ENCODE results near the gene ZDHHC20. TPM values are rescaled to one million over a fixed set of nuclear protein-coding genes. Genes with fewer than 3 reads are reported as not detected.
A peak's percentile ranks its signal among the peaks of the same experiment; 100 is the strongest.

The ZDHHC20 gene
- total RNA-seq, 2 donors from 2014 or later: 85.2 to 94.1 TPM

DNA sequence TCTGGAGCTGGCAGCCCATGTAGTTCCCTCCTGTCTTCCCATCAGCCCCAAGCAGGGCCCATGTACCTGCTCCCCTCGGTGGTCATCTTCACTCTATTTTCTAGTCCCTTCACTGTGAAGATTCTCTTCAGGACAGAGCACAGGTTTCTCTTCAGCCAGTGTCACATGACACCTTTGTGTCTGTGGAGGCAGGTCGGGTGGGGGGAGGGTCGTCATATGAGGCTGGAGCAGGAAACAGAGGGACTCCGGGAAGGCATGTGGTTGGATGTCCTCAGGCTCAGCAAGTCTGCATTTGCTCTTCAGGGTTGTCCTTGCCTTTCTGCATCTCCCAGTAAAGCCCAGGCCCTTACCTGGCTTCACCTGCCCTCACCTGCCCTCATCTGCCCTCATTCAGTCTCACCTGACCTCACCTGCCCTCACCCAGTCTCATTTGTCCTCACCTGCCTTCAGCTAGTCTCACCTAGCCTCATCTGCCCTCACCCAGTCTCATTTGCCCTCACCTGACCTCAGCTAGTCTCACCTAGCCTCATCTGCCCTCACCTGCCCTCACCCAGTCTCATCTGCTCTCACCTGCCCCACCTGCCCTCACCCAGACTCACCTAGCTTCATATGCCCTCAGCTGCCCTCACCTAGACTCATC, 120.3 kb downstream of the ZDHHC20 start:
- H3K27ac ChIP-seq (ENCODE audit: low read depth, low read length): no peak overlapping the region
- Mint-ChIP-seq H3K36me3 (ENCODE audit: low read depth) (no peaks in the 10 kb centered on the region), H3K27ac (peak overlapping the region; percentile 8), H3K27me3 (ENCODE audit: insufficient read depth) (peaks cover 9% of the 10 kb centered on the region), H3K4me3 (no peak overlapping the region), H3K9me3 (no peaks in the 10 kb centered on the region), H3K4me1 (peaks cover 13% of the 10 kb centered on the region)
- H3K4me1 ChIP-seq (ENCODE audit: control insufficient read depth, insufficient read depth, low read length): no peaks in the 10 kb centered on the region
- no peaks in the 10 kb centered on the region for H3K9me3 ChIP-seq (ENCODE audit: control insufficient read depth, low read length)
- 35 to 46% methylated on average over 2 to 4 of the region's 4 CpGs for WGBS, 2 experiments (ENCODE audit: insufficient coverage in 1 of 2, insufficient read length in 1 of 2)
- no peak overlapping the region for H3K4me3 ChIP-seq (ENCODE audit: low read length)
- peak; percentile 76 for DNase-seq
- H3K27me3 ChIP-seq (ENCODE audit: control insufficient read depth, insufficient read depth, low read length, poor library complexity, severe bottlenecking): no peaks in the 10 kb centered on the region
- H3K36me3 ChIP-seq (ENCODE audit: control insufficient read depth, insufficient read depth, low read length): no peaks in the 10 kb centered on the region
- H3K9ac ChIP-seq (ENCODE audit: extremely low read depth, low read length, poor library complexity, severe bottlenecking): no peak overlapping the region
- TF ChIP-seq, protein P1, sequence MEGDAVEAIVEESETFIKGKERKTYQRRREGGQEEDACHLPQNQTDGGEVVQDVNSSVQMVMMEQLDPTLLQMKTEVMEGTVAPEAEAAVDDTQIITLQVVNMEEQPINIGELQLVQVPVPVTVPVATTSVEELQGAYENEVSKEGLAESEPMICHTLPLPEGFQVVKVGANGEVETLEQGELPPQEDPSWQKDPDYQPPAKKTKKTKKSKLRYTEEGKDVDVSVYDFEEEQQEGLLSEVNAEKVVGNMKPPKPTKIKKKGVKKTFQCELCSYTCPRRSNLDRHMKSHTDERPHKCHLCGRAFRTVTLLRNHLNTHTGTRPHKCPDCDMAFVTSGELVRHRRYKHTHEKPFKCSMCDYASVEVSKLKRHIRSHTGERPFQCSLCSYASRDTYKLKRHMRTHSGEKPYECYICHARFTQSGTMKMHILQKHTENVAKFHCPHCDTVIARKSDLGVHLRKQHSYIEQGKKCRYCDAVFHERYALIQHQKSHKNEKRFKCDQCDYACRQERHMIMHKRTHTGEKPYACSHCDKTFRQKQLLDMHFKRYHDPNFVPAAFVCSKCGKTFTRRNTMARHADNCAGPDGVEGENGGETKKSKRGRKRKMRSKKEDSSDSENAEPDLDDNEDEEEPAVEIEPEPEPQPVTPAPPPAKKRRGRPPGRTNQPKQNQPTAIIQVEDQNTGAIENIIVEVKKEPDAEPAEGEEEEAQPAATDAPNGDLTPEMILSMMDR (conservative IDR thresholded peaks at IDR 0.05): no peak

DNA sequence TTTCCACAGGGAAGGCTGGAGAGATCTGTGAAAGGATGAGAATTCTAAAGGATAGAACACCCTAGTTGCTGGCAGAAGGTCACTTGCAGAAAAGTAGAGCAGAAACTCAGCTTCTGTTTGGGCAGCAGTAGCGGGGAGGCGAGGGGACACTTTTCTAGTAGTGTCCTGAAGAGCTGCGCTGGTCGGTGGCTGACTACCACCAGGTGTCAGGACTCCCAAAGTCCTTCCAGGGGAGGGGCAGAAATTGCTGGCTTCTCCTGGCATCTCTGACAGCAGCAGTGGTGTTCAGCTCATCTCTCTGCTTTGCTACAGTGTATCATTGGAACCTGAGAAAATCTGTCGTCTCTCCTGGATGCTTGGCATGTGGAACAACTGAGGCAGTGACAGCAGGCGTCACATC, 120.9 kb downstream of the ZDHHC20 start:
- Histone ChIP-seq H3K27me3 (ENCODE audit: control insufficient read depth, insufficient read depth, low read length, poor library complexity, severe bottlenecking) (no peaks in the 10 kb centered on the region), H3K27ac (ENCODE audit: low read depth, low read length) (no peak overlapping the region), H3K4me1 (ENCODE audit: control insufficient read depth, insufficient read depth, low read length) (no peaks in the 10 kb centered on the region), H3K4me3 (ENCODE audit: low read length) (no peak overlapping the region), H3K36me3 (ENCODE audit: control insufficient read depth, insufficient read depth, low read length) (no peaks in the 10 kb centered on the region), H3K9ac (ENCODE audit: extremely low read depth, low read length, poor library complexity, severe bottlenecking) (no peak overlapping the region), H3K9me3 (ENCODE audit: control insufficient read depth, low read length) (no peaks in the 10 kb centered on the region)
- Mint-ChIP-seq H3K36me3 (ENCODE audit: low read depth) (no peaks in the 10 kb centered on the region), H3K27ac (peak overlapping the region; percentile 8), H3K9me3 (no peaks in the 10 kb centered on the region), H3K4me3 (no peak overlapping the region), H3K4me1 (peaks cover 13% of the 10 kb centered on the region), H3K27me3 (ENCODE audit: insufficient read depth) (peaks cover 9% of the 10 kb centered on the region)
- TF ChIP-seq, protein P1 (conservative IDR thresholded peaks at IDR 0.05): peak; percentile 68
- whole genome bisulfite sequencing, 2 experiments (ENCODE audit: insufficient coverage in 1 of 2, insufficient read length in 1 of 2): 82 to 97% methylated on average over 3 to 6 of the region's 6 CpGs
- DNase-seq: peak; percentile 72

DNA sequence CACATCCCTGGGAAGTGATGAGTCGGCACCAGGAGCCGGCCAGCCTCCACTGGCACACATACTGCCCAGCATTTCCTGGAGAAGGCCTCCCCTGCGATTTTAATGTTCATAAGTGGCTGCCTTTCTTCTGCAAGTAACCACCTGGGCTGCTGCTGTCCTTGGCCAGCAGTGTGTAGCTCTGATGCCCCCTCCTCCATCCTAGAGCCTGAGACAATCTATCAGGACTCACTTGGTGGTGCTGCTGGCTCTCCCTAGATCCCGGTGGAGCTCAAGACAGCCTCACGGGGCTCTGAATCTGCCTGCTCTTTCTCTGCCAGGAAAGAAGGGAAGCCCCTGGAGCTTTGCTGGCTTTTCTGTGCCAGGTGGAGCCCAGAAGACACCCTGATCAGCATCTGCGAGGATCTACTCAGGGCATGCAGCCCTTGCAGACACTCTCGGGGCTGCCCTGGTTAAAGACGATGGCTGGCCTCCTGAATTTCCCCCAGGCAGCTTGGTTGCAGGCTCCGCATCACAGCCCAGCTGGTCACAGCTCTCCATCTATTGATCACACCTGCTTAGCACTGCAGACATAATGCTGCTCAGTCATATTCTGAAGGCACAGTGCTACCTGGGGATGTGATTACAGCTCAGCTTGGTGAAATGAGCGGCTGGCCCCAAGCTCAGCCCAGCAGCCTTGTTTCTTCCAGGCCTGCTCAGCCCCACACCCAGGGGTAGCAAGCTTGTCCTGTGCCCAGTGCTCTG, 122.3 kb downstream of the ZDHHC20 start:
- Histone ChIP-seq H3K9me3 (ENCODE audit: control insufficient read depth, low read length) (peaks cover 5% of the 10 kb centered on the region), H3K4me3 (ENCODE audit: low read length) (no peak overlapping the region), H3K27me3 (ENCODE audit: control insufficient read depth, insufficient read depth, low read length, poor library complexity, severe bottlenecking) (no peaks in the 10 kb centered on the region), H3K9ac (ENCODE audit: extremely low read depth, low read length, poor library complexity, severe bottlenecking) (no peak overlapping the region), H3K27ac (ENCODE audit: low read depth, low read length) (no peak overlapping the region), H3K36me3 (ENCODE audit: control insufficient read depth, insufficient read depth, low read length) (no peaks in the 10 kb centered on the region), H3K4me1 (ENCODE audit: control insufficient read depth, insufficient read depth, low read length) (no peaks in the 10 kb centered on the region)
- Mint-ChIP-seq H3K9me3 (peaks cover 4% of the 10 kb centered on the region), H3K27me3 (ENCODE audit: insufficient read depth) (peaks cover 13% of the 10 kb centered on the region), H3K27ac (no peak overlapping the region), H3K4me3 (no peak overlapping the region), H3K4me1 (peaks cover 13% of the 10 kb centered on the region), H3K36me3 (ENCODE audit: low read depth) (peaks cover 2% of the 10 kb centered on the region)
- WGBS, 2 experiments (ENCODE audit: insufficient coverage in 1 of 2, insufficient read length in 1 of 2): 81 to 87% methylated on average over 9 to 10 of the region's 10 CpGs
- TF ChIP-seq, protein P1 (conservative IDR thresholded peaks at IDR 0.05): peak; percentile 15
- DNase-seq: peak; percentile 63

All from endodermal cell (in vitro differentiated cells).